ENCODE results near the gene HAUS3.

GRCh38 chr4:2289311-2289954 is 47.5 kb upstream of the HAUS3 start:
- TF ChIP-seq RBAK (tag by site-specific recombination; IDR thresholded peaks at IDR 0.05): no peak
- no peak for TF ChIP-seq CTCF (tag by site-specific recombination; IDR thresholded peaks at IDR 0.05)
- no peak for TF ChIP-seq ZBTB1 (tag by site-specific recombination; IDR thresholded peaks at IDR 0.05)
- no peak for TF ChIP-seq ZNF530 (tag by site-specific recombination; IDR thresholded peaks at IDR 0.05; ENCODE audit: low read depth)
- no peak for TF ChIP-seq ZNF416 (tag by site-specific recombination; IDR thresholded peaks at IDR 0.05)
- TF ChIP-seq MEIS1 (CRISPR knock-in tag; IDR thresholded peaks at IDR 0.05; ENCODE audit: borderline replicate concordance): no peak
- TF ChIP-seq ZNF274 (IDR thresholded peaks at IDR 0.05; ENCODE audit: low read length): no peak
- TF ChIP-seq ZNF274 (tag by site-specific recombination; IDR thresholded peaks at IDR 0.05; ENCODE audit: borderline replicate concordance): no peak
- TF ChIP-seq ZNF26 (tag by site-specific recombination; IDR thresholded peaks at IDR 0.05): no peak
- no peak for TF ChIP-seq ZNF214 (tag by site-specific recombination; IDR thresholded peaks at IDR 0.05; ENCODE audit: borderline replicate concordance)
- no peak for TF ChIP-seq ZSCAN16 (tag by site-specific recombination; IDR thresholded peaks at IDR 0.05)
- no peak for TF ChIP-seq SP7 (tag by site-specific recombination; IDR thresholded peaks at IDR 0.05)
- TF ChIP-seq TRIM28 (IDR thresholded peaks at IDR 0.05; ENCODE audit: borderline replicate concordance, low read length): no peak

All from HEK293 (cell line).